Measurements from ENCODE around the gene BABAM2. TPM values are rescaled to one million over a fixed set of nuclear protein-coding genes. Genes with fewer than 3 reads are reported as not detected.
A peak's percentile ranks its signal among the peaks of the same experiment; 100 is the strongest.

The BABAM2 gene
- total and polyA plus RNA-seq, 7 experiments from 2014 or later: 34.2 to 58.2 (median 44.2) TPM

- no peaks in the 10 kb centered on the region for H3K9me3 ChIP-seq (ENCODE audit: control insufficient read depth in 2 of 3, low read length in 3 of 3)
- POLR2A ChIA-PET: no interaction called here
- no peak overlapping the region for H3K27ac ChIP-seq (ENCODE audit: low read depth, low read length)
- no peak for ATAC-seq
- Mint-ChIP-seq H3K9me3 (peaks cover 0 to 2% (median 0%) of the 10 kb centered on the region in 11 donors), H3K36me3 (peaks cover 0 to 4% (median 0%) of the 10 kb centered on the region in 5 donors), H3K27ac (peak overlapping the region in 5 of 9 donors; percentile 0 to 86 (median 4)), H3K4me3 (no peak overlapping the region), H3K4me1 (peaks cover 0 to 10% (median 0%) of the 10 kb centered on the region in 7 donors), H3K27me3 (no peaks in the 10 kb centered on the region)
- no peaks in the 10 kb centered on the region for H3K4me1 ChIP-seq (ENCODE audit: control insufficient read depth in 2 of 2, insufficient read depth in 2 of 2, low read length in 2 of 2)
- CTCF ChIA-PET: no interaction called here
- H3K36me3 ChIP-seq (ENCODE audit: control insufficient read depth in 2 of 3, insufficient read depth in 3 of 3, low read length in 3 of 3): no peaks in the 10 kb centered on the region
- H3K27me3 ChIP-seq (ENCODE audit: control insufficient read depth in 2 of 2, insufficient read depth in 2 of 2, low read length in 2 of 2): no peaks in the 10 kb centered on the region
- DNase-seq: no peak
- no peak overlapping the region for H3K4me3 ChIP-seq (ENCODE audit: low read length)
- intact Hi-C loops (cut with micrococcal nuclease): no loop called here
Observed at GRCh38 chr2:28336264-28336980, 445.9 kb downstream of the BABAM2 start.

- Mint-ChIP-seq H3K36me3 (peaks cover 0 to 4% (median 0%) of the 10 kb centered on the region in 5 donors), H3K4me1 (peaks cover 0 to 10% (median 0%) of the 10 kb centered on the region in 7 donors), H3K9me3 (no peaks in the 10 kb centered on the region), H3K27ac (peak overlapping the region in 2 of 9 donors; percentile 42 to 67), H3K4me3 (no peak overlapping the region), H3K27me3 (no peaks in the 10 kb centered on the region)
- no peak for ATAC-seq
- ChIA-PET CTCF (no interaction called here), POLR2A (no interaction called here)
- H3K36me3 ChIP-seq (ENCODE audit: control insufficient read depth in 2 of 3, insufficient read depth in 3 of 3, low read length in 3 of 3): no peaks in the 10 kb centered on the region
- DNase-seq: no peak
- H3K27ac ChIP-seq (ENCODE audit: low read depth, low read length): no peak overlapping the region
- intact Hi-C loops (cut with micrococcal nuclease): no loop called here
- H3K9me3 ChIP-seq (ENCODE audit: control insufficient read depth in 2 of 3, low read length in 3 of 3): no peaks in the 10 kb centered on the region
- H3K27me3 ChIP-seq (ENCODE audit: control insufficient read depth in 2 of 2, insufficient read depth in 2 of 2, low read length in 2 of 2): no peaks in the 10 kb centered on the region
- H3K4me1 ChIP-seq (ENCODE audit: control insufficient read depth in 2 of 2, insufficient read depth in 2 of 2, low read length in 2 of 2): no peaks in the 10 kb centered on the region
- no peak overlapping the region for H3K4me3 ChIP-seq (ENCODE audit: low read length)
Observed at GRCh38 chr2:28336982-28337627, 446.6 kb downstream of the BABAM2 start.

GRCh38 chr2:28338046-28338817 lies 447.7 kb downstream of the BABAM2 start:
- no peak for ATAC-seq
- POLR2A ChIA-PET: no interaction called here
- peak overlapping the region in 4 of 9 donors; percentile 9 to 64 (median 51) for H3K27ac Mint-ChIP-seq

GRCh38 chr2:28338831-28339321 lies 448.3 kb downstream of the BABAM2 start:
- DNase-seq: no peak
- H3K4me3 Mint-ChIP-seq: no peak overlapping the region
- peak overlapping the region in 5 of 9 donors; percentile 10 to 57 (median 51) for H3K27ac Mint-ChIP-seq
- no peaks in the 10 kb centered on the region for H3K9me3 Mint-ChIP-seq
- no peak for ATAC-seq
- no peaks in the 10 kb centered on the region for H3K4me1 ChIP-seq (ENCODE audit: control insufficient read depth in 2 of 2, insufficient read depth in 2 of 2, low read length in 2 of 2)
- no peaks in the 10 kb centered on the region for H3K27me3 Mint-ChIP-seq
- intact Hi-C loops (cut with micrococcal nuclease): no loop called here
- CTCF ChIA-PET: interaction anchor here (0.5 kb wide), 1 partner anchor 19 kb away, joined by 3 read pairs; no protein-coding TSS in a partner anchor
- peaks cover 0 to 12% (median 0%) of the 10 kb centered on the region in 7 donors for H3K4me1 Mint-ChIP-seq
- H3K36me3 Mint-ChIP-seq: peaks cover 0 to 4% (median 0%) of the 10 kb centered on the region in 5 donors
- H3K36me3 ChIP-seq (ENCODE audit: control insufficient read depth in 2 of 3, insufficient read depth in 3 of 3, low read length in 3 of 3): no peaks in the 10 kb centered on the region
- H3K9me3 ChIP-seq (ENCODE audit: control insufficient read depth in 2 of 3, low read length in 3 of 3): no peaks in the 10 kb centered on the region
- POLR2A ChIA-PET: no interaction called here
- no peak overlapping the region for H3K4me3 ChIP-seq (ENCODE audit: low read length)
- H3K27me3 ChIP-seq (ENCODE audit: control insufficient read depth in 2 of 2, insufficient read depth in 2 of 2, low read length in 2 of 2): no peaks in the 10 kb centered on the region
- no peak overlapping the region for H3K27ac ChIP-seq (ENCODE audit: low read depth, low read length)

More at GRCh38 chr2:28338046-28338817, 447.7 kb downstream of the BABAM2 start:
- H3K27me3 Mint-ChIP-seq: no peaks in the 10 kb centered on the region
- no peak overlapping the region for H3K4me3 Mint-ChIP-seq
- no peak for DNase-seq
- intact Hi-C loops (cut with micrococcal nuclease): no loop called here
- H3K27me3 ChIP-seq (ENCODE audit: control insufficient read depth in 2 of 2, insufficient read depth in 2 of 2, low read length in 2 of 2): no peaks in the 10 kb centered on the region
- CTCF ChIA-PET: interaction anchor here (0.6 kb wide), 1 partner anchor 1396 kb away, joined by 3 read pairs; no protein-coding TSS in a partner anchor
- no peaks in the 10 kb centered on the region for H3K36me3 ChIP-seq (ENCODE audit: control insufficient read depth in 2 of 3, insufficient read depth in 3 of 3, low read length in 3 of 3)
- H3K9me3 Mint-ChIP-seq: no peaks in the 10 kb centered on the region
- no peak overlapping the region for H3K4me3 ChIP-seq (ENCODE audit: low read length)
- peaks cover 0 to 4% (median 0%) of the 10 kb centered on the region in 5 donors for H3K36me3 Mint-ChIP-seq
- no peaks in the 10 kb centered on the region for H3K4me1 ChIP-seq (ENCODE audit: control insufficient read depth in 2 of 2, insufficient read depth in 2 of 2, low read length in 2 of 2)
- peaks cover 0 to 10% (median 0%) of the 10 kb centered on the region in 7 donors for H3K4me1 Mint-ChIP-seq
- no peak overlapping the region for H3K27ac ChIP-seq (ENCODE audit: low read depth, low read length)
- H3K9me3 ChIP-seq (ENCODE audit: control insufficient read depth in 2 of 3, low read length in 3 of 3): no peaks in the 10 kb centered on the region

- intact Hi-C loops (cut with micrococcal nuclease): no loop called here
Observed at GRCh38 chr2:28339516-28340175, 449.1 kb downstream of the BABAM2 start.

More at GRCh38 chr2:28339516-28340175, 449.1 kb downstream of the BABAM2 start:
- Mint-ChIP-seq H3K4me1 (peaks cover 0 to 12% (median 0%) of the 10 kb centered on the region in 7 donors), H3K27ac (peak overlapping the region in 2 of 9 donors; percentile 57), H3K9me3 (no peaks in the 10 kb centered on the region), H3K27me3 (no peaks in the 10 kb centered on the region), H3K36me3 (peaks cover 0 to 4% (median 0%) of the 10 kb centered on the region in 5 donors), H3K4me3 (no peak overlapping the region)
- CTCF ChIA-PET: interaction anchor here (0.5 to 0.6 kb wide), 2 partner anchors 18 to 51 kb away, joined by 3 to 6 read pairs; no protein-coding TSS in a partner anchor
- no peaks in the 10 kb centered on the region for H3K4me1 ChIP-seq (ENCODE audit: control insufficient read depth in 2 of 2, insufficient read depth in 2 of 2, low read length in 2 of 2)
- DNase-seq (no peak), ATAC-seq (no peak)
- H3K4me3 ChIP-seq (ENCODE audit: low read length): no peak overlapping the region
- POLR2A ChIA-PET: no interaction called here
- H3K36me3 ChIP-seq (ENCODE audit: control insufficient read depth in 2 of 3, insufficient read depth in 3 of 3, low read length in 3 of 3): no peaks in the 10 kb centered on the region
- H3K27me3 ChIP-seq (ENCODE audit: control insufficient read depth in 2 of 2, insufficient read depth in 2 of 2, low read length in 2 of 2): no peaks in the 10 kb centered on the region
- no peaks in the 10 kb centered on the region for H3K9me3 ChIP-seq (ENCODE audit: control insufficient read depth in 2 of 3, low read length in 3 of 3)
- no peak overlapping the region for H3K27ac ChIP-seq (ENCODE audit: low read depth, low read length)
